GM18505 (cell line): ENCODE data around the gene TTI1.
"Not testable (repeated sequence)": the region's sequence is repeated elsewhere in the genome, so short reads cannot be mapped to it uniquely, and the experiment has no call there.

ENCODE experiments used
- ATAC-seq: cut with Tn5 transposase; IDR thresholded peaks from one replicate; pipeline ENCODE4 v1.9.1; 2021; ENCODE audit not compliant: unreplicated experiment
- POLR2A ChIP-seq: IDR thresholded peaks from 4 replicates; pipeline ENCODE4 v1.6.1; 2011; ENCODE audit warnings: borderline replicate concordance; ENCODE audit not compliant: insufficient read depth, insufficient read length; ENCODE audit errors: extremely low read depth

TTI1 gene

GRCh38 chr20:37968841-37969401, 64.3 kb downstream of the TTI1 start:
- no peak for TF ChIP-seq POLR2A
- no peak for ATAC-seq

DNA sequence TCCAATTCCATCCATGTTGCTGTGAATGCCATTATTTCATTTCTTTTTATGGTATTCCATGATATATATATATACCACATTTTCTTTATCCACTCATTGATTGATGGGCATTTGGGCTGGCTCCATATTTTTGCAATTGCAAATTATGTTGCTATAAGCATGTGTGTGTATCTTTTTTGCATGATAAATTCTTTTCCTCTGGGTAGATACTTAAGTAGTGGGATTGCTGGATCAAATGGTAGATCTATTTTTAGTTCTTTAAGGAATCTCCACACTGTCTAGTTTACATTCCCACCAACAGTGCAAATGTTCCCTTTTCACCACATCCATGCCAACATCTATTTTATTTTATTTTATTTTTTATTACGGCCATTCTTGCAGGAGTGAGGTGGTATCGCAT, 69.8 kb downstream of the TTI1 start:
- not testable (repeated sequence) for ATAC-seq

- no peak for TF ChIP-seq POLR2A
- ATAC-seq, result no peak
These were observed 72.2 kb downstream of the TTI1 start for GRCh38 chr20:37961066-37961465.

DNA sequence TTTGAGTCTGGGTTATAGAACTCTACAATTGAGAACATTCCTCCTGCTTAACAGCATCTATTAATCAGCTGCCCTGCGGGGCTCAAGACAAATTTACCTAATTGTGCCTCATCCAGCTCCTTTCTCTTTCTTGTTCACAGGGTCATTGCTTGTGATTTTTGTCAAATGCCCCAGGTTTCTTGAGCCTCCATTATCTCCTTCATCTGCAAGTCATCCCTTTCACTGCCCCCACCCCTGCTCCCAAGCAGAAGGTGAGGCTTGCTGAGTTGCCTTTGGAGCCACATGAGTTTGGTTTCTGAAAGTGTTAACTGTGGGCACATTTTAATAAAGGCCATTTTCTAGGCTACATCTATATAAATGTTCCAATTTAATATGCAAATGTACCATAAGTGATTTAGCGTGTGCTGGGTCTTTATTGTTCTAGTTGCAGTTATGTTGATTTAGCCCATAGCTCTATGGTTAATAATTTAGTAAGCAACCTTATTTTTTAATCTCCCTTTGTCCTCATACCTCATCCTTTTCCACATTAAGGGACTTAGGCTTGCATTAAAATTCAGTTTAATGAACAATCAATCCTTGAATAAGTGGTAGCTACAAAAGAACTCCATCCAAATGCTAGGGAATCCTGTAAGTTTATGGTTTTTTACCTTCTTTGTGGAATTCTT, 74.3 kb downstream of the TTI1 start:
- no peak for TF ChIP-seq POLR2A
- no peak for ATAC-seq

DNA sequence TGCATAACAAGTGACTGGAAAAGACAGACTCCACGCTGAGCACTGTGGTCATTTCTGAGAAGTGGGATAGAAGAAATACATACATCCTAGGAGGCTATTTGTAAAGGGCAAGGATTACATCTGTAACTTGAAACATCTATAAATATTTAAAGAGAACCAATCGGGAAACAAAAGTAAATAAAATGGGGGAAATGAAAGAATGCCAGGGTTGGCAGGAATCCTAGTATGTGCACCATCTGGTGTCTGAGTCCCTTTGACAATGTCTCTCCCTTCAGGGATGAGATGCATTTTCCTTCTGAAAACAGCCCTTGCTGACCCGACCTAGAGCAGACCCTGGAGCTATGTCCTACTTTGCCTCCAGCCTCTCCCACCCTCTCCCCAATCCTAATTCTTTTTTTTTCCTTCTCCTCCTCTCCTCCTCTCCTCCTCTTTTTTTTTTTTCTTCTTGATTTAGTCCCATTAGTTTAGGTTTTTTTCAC, 77.1 kb downstream of the TTI1 start:
- no peak for ATAC-seq
- TF ChIP-seq POLR2A, result no peak

DNA sequence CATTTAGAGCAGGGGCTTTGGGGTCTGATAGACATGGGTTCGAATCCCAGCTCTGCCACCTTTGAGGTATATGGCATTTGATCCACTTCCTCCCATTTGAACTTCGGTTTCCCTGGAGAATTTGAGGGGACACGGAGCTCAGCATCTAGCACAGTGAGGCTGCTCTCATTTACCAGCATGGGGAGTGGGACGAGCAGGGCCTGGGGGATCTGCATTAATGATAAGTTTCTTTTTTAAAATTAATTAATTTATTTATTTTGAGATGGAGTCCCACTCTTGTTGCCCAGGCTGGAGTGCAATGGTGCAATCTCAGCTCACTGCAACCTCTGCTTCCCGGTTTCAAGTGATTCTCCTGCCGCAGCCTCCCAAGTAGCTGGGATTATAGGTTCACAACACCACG, 77.7 kb downstream of the TTI1 start:
- no peak for ATAC-seq
- TF ChIP-seq POLR2A, result no peak

GRCh38 chr20:37954626-37955025, 78.6 kb downstream of the TTI1 start:
- no peak for TF ChIP-seq POLR2A
- no peak for ATAC-seq

DNA sequence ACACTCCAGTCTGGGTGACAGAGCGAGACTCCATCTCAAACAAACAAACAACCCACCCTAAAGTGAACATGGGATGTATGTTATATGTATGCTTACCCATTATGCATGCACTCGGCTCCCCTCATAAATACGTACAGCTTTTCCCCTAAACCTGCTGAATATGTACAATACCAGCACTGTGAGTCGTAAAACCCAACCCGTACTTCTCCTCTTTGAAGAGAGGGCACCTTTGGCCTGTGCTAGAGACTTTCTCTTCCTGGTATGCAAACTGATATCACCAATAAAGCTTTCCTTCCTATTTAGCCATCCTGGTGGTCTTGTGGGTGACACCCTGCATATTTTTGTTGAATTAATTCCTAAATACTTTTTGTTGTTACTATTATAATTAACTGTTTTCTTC, 79.1 kb downstream of the TTI1 start:
- ATAC-seq, result no peak
- no peak for TF ChIP-seq POLR2A

GRCh38 chr20:37948956-37949355, 84.3 kb downstream of the TTI1 start:
- TF ChIP-seq POLR2A, result no peak
- no peak for ATAC-seq

DNA sequence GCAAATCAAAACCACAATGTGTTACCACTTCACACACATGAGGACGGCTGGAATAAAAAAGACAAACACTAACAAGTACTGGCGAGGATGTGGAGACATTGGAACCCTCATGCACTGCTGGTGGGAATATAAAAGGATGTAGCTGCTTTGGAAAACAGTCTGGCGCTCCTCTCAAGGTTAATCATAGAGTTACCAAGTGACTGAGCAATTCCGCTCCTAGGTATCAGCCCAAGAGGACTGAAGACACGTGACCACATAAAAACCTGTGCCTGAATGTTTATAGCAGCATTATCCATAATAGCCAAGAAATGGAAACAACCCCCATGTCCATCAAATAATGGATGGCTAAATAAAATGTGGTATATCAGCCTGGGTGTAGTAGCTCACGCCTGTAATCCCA, 85.3 kb downstream of the TTI1 start:
- TF ChIP-seq POLR2A, result no peak
- ATAC-seq, result no peak

GRCh38 chr20:37946946-37947345, 86.3 kb downstream of the TTI1 start:
- ATAC-seq, result no peak
- no peak for TF ChIP-seq POLR2A

DNA sequence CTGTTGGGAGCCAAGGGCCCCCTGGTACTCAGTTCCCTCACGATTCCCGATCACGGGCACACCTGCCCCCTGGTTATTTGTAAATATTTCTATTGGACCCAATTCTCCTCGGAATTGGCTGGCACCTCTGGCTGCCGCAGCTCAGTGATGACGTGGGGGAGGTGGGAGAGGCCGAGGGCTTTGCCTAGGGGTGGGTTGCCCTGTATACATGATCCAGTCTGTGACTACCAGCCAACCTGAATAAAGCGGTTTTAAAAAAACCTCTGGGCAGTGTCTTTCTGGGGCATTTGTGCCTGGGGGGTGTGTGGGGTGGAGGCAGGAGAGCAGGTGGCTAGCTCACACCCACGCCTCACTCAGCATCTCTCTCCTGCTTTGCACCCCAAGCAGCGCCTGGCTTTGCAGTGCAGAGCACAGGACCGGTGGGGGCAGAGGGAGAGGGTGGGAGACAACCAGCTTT, 88.1 kb downstream of the TTI1 start:
- no peak for ATAC-seq
- no peak for TF ChIP-seq POLR2A

GRCh38 chr20:37944456-37944981, 88.7 kb downstream of the TTI1 start:
- TF ChIP-seq POLR2A, result no peak
- no peak for ATAC-seq

GRCh38 chr20:37943501-37944455, 89.5 kb downstream of the TTI1 start:
- TF ChIP-seq POLR2A, result no peak
- no peak for ATAC-seq

- ATAC-seq, result no peak
- no peak for TF ChIP-seq POLR2A
These were observed 90.2 kb downstream of the TTI1 start for GRCh38 chr20:37943033-37943432.
